HuH-7.5 (cell line): ENCODE data around the gene CDYL2.
"Not testable (repeated sequence)": the region's sequence is repeated elsewhere in the genome, so short reads cannot be mapped to it uniquely, and the experiment has no call there.

ENCODE experiments used
- DNase-seq: peaks from one replicate; pipeline ENCODE4 v3.0.0; 2011; ENCODE audit warnings: low spot score

CDYL2 gene

GRCh38 chr16:80804526-80805383, at the start of gene CDYL2:
CDYL2 (minus strand) TSS chr16:80804598; CDS start chr16:80804173, 425 bp downstream.
- peak; percentile 83 for DNase-seq

GRCh38 chr16:80852261-80852872, 48.0 kb upstream of the CDYL2 start:
- DNase-seq = peak; percentile 36

- DNase-seq = no peak
Observed at GRCh38 chr16:80851831-80852230, 47.4 kb upstream of the CDYL2 start.

GRCh38 chr16:80850757-80851156, 46.4 kb upstream of the CDYL2 start:
- no peak for DNase-seq

GRCh38 chr16:80848862-80849261, 44.5 kb upstream of the CDYL2 start:
- no peak for DNase-seq

GRCh38 chr16:80846680-80847079, 42.3 kb upstream of the CDYL2 start:
- DNase-seq = no peak

GRCh38 chr16:80846275-80846674, 41.9 kb upstream of the CDYL2 start:
- peak; percentile 13 for DNase-seq

- no peak for DNase-seq
Observed at GRCh38 chr16:80844395-80844794, 40.0 kb upstream of the CDYL2 start.

GRCh38 chr16:80841231-80841630, 36.8 kb upstream of the CDYL2 start:
- DNase-seq = no peak

- DNase-seq = peak; percentile 16
Observed at GRCh38 chr16:80837533-80838147, 33.2 kb upstream of the CDYL2 start.

- DNase-seq = no peak
Observed at GRCh38 chr16:80836846-80837245, 32.4 kb upstream of the CDYL2 start.

GRCh38 chr16:80836202-80836601, 31.8 kb upstream of the CDYL2 start:
- DNase-seq = no peak

- DNase-seq = no peak
Observed at GRCh38 chr16:80831039-80831438, 26.6 kb upstream of the CDYL2 start.

GRCh38 chr16:80828495-80828894, 24.1 kb upstream of the CDYL2 start:
- DNase-seq = no peak

- DNase-seq = no peak
Observed at GRCh38 chr16:80827007-80827406, 22.6 kb upstream of the CDYL2 start.

GRCh38 chr16:80825365-80825758, 21.0 kb upstream of the CDYL2 start:
- no peak for DNase-seq

- DNase-seq = no peak
Observed at GRCh38 chr16:80824623-80825364, 20.4 kb upstream of the CDYL2 start.

GRCh38 chr16:80819988-80820387, 15.6 kb upstream of the CDYL2 start:
- no peak for DNase-seq

- DNase-seq = no peak
Observed at GRCh38 chr16:80816356-80816755, 12.0 kb upstream of the CDYL2 start.

- DNase-seq = not testable (repeated sequence)
Observed at GRCh38 chr16:80815278-80815677, 10.9 kb upstream of the CDYL2 start.

GRCh38 chr16:80812593-80812992, 8.2 kb upstream of the CDYL2 start:
- DNase-seq = no peak

- DNase-seq = no peak
Observed at GRCh38 chr16:80809366-80809765, 5.0 kb upstream of the CDYL2 start.
